BLaER1 treated with 17β-estradiol and CSF1 and Interleukin-3, amounts not matched to agents 10 nM and 100 nM (cell line): Measurements from ENCODE around the gene GAS7.

Experiments
- H3K27ac ChIP-seq, 11 experiments: shearing (Covaris generic); formaldehyde crosslinking; 2 replicates each; pipeline ENCODE4 v1.8.1; 2022
- H3K27me3 ChIP-seq, 11 experiments: shearing (Covaris generic); formaldehyde crosslinking; 2 replicates each; pipeline ENCODE4 v1.8.1; 2022
- H3K36me3 ChIP-seq, 11 experiments: shearing (Covaris generic); formaldehyde crosslinking; 2 replicates each; pipeline ENCODE4 v1.8.1; 2022
- H3K4me1 ChIP-seq, 10 experiments: shearing (Covaris generic); formaldehyde crosslinking; 2 replicates each; pipeline ENCODE4 v1.8.1; 2022
- H3K4me2 ChIP-seq, 11 experiments: shearing (Covaris generic); formaldehyde crosslinking; 2 replicates each; pipeline ENCODE4 v1.8.1; 2022
- H3K4me3 ChIP-seq, 10 experiments: shearing (Covaris generic); formaldehyde crosslinking; 2 replicates each; pipeline ENCODE4 v1.8.1; 2022
- H3K9ac ChIP-seq, 11 experiments: shearing (Covaris generic); formaldehyde crosslinking; 2 replicates each; pipeline ENCODE4 v1.8.1; 2022
- H3K9me3 ChIP-seq, 11 experiments: shearing (Covaris generic); formaldehyde crosslinking; replicated peaks in 1 of 11; 2 replicates each; pipeline ENCODE4 v1.8.1; 2022
- H4K20me1 ChIP-seq, 11 experiments: shearing (Covaris generic); formaldehyde crosslinking; 2 replicates each; pipeline ENCODE4 v1.8.1; 2022
- Cebpa-rat ChIP-seq, 11 experiments: shearing (Covaris generic); IDR thresholded peaks; 2 replicates each; pipeline ENCODE4 v1.8.1; 2022

GAS7 gene

GRCh38 chr17:10135539-10136257 lies 62.7 kb downstream of the GAS7 start:
- TF ChIP-seq Cebpa-rat (IDR thresholded peaks at IDR 0.05): no peak
- Histone ChIP-seq H3K27me3 (no peaks in the 10 kb centered on the region), H3K27ac (peak overlapping the region; percentile 67 to 90 (median 84)), H3K4me1 (peaks cover 61 to 98% (median 84%) of the 10 kb centered on the region in 10 experiments), H3K9me3 (peaks cover 0 to 4% (median 0%) of the 10 kb centered on the region in 11 experiments; a peak in 1 of 22 replicates), H3K36me3 (0 out of 22 replicates have a peak, but pooled peaks cover 0 to 6% (median 0%) of the 10 kb centered on the region in 11 experiments), H3K4me3 (peak overlapping the region in 6 of 10 experiments; percentile 16 to 54 (median 30); a peak in 11 of 20 replicates), H3K9ac (peak overlapping the region; percentile 60 to 78 (median 75); a peak in 21 of 22 replicates), H3K4me2 (peak overlapping the region; percentile 78 to 93 (median 85)), H4K20me1 (peaks cover 0 to 25% (median 0%) of the 10 kb centered on the region in 11 experiments; a peak in 4 of 22 replicates)

GRCh38 chr17:10130677-10131076 lies 67.7 kb downstream of the GAS7 start:
- H3K4me2 ChIP-seq: peak overlapping the region; percentile 31 to 97 (median 58); a peak in 20 of 22 replicates
- H3K4me1 ChIP-seq: peaks cover 70 to 98% (median 92%) of the 10 kb centered on the region in 10 experiments
- peak overlapping the region in 1 of 10 experiments; percentile 13; a peak in 3 of 20 replicates for H3K4me3 ChIP-seq

GRCh38 chr17:10130263-10130662 lies 68.1 kb downstream of the GAS7 start:
- 0 out of 22 replicates have a peak, but pooled peaks cover 0 to 6% (median 0%) of the 10 kb centered on the region in 11 experiments for H3K36me3 ChIP-seq
- H3K4me3 ChIP-seq: peak overlapping the region in 1 of 10 experiments; percentile 13; a peak in 3 of 20 replicates
- no peak overlapping the region; a peak in 1 of 22 replicates for H3K9ac ChIP-seq
- no peaks in the 10 kb centered on the region for H3K27me3 ChIP-seq
- peaks cover 70 to 98% (median 92%) of the 10 kb centered on the region in 10 experiments for H3K4me1 ChIP-seq
- peaks cover 0 to 8% (median 0%) of the 10 kb centered on the region in 11 experiments; a peak in 2 of 22 replicates for H3K9me3 ChIP-seq
- peak overlapping the region in 5 of 11 experiments; percentile 4 to 61 (median 49); a peak in 8 of 22 replicates for H3K27ac ChIP-seq
- no peaks in the 10 kb centered on the region for H4K20me1 ChIP-seq
- H3K4me2 ChIP-seq: peak overlapping the region; percentile 31 to 97 (median 58); a peak in 20 of 22 replicates
- no peak for TF ChIP-seq Cebpa-rat (IDR thresholded peaks at IDR 0.05)

More at GRCh38 chr17:10130677-10131076, 67.7 kb downstream of the GAS7 start:
- Histone ChIP-seq H3K36me3 (0 out of 22 replicates have a peak, but pooled peaks cover 0 to 6% (median 0%) of the 10 kb centered on the region in 11 experiments), H4K20me1 (no peaks in the 10 kb centered on the region), H3K9ac (peak overlapping the region in 3 of 11 experiments; percentile 2 to 39 (median 26); a peak in 2 of 22 replicates), H3K27me3 (no peaks in the 10 kb centered on the region), H3K9me3 (peaks cover 0 to 8% (median 0%) of the 10 kb centered on the region in 11 experiments; a peak in 2 of 22 replicates), H3K27ac (peak overlapping the region in 9 of 11 experiments; percentile 4 to 61 (median 49); a peak in 14 of 22 replicates)
- peak in 3 of 11 experiments; percentile 18 to 67 (median 43); a peak in 4 of 22 replicates for TF ChIP-seq Cebpa-rat (IDR thresholded peaks at IDR 0.05)

GRCh38 chr17:10127819-10128425 lies 70.5 kb downstream of the GAS7 start:
- no peaks in the 10 kb centered on the region for H3K27me3 ChIP-seq
- peak overlapping the region; percentile 72 to 99 (median 84) for H3K4me2 ChIP-seq
- H3K27ac ChIP-seq: peak overlapping the region; percentile 55 to 79 (median 70)
- no peaks in the 10 kb centered on the region for H4K20me1 ChIP-seq
- TF ChIP-seq Cebpa-rat (IDR thresholded peaks at IDR 0.05): no peak
- peaks cover 0 to 8% (median 0%) of the 10 kb centered on the region in 11 experiments; a peak in 1 of 22 replicates for H3K9me3 ChIP-seq
- peaks cover 0 to 7% (median 0%) of the 10 kb centered on the region in 11 experiments; a peak in 1 of 22 replicates for H3K36me3 ChIP-seq
- peaks cover 80 to 100% (median 95%) of the 10 kb centered on the region in 10 experiments for H3K4me1 ChIP-seq
- peak overlapping the region in 1 of 10 experiments; percentile 13; a peak in 1 of 20 replicates for H3K4me3 ChIP-seq
- peak overlapping the region; percentile 43 to 73 (median 63) for H3K9ac ChIP-seq

GRCh38 chr17:10126616-10127501 lies 71.5 kb downstream of the GAS7 start:
- peak overlapping the region; percentile 43 to 73 (median 63); a peak in 21 of 22 replicates for H3K9ac ChIP-seq
- peak overlapping the region; percentile 55 to 79 (median 70) for H3K27ac ChIP-seq
- peaks cover 81 to 100% (median 95%) of the 10 kb centered on the region in 10 experiments for H3K4me1 ChIP-seq

GRCh38 chr17:10126276-10126615 lies 72.2 kb downstream of the GAS7 start:
- no peak for TF ChIP-seq Cebpa-rat (IDR thresholded peaks at IDR 0.05)

More at GRCh38 chr17:10126616-10127501, 71.5 kb downstream of the GAS7 start:
- Histone ChIP-seq H3K9me3 (peaks cover 0 to 8% (median 0%) of the 10 kb centered on the region in 11 experiments; a peak in 1 of 22 replicates), H3K4me2 (peak overlapping the region; percentile 72 to 99 (median 84)), H3K4me3 (peak overlapping the region in 1 of 10 experiments; percentile 13; a peak in 3 of 20 replicates), H3K36me3 (peaks cover 0 to 4% (median 0%) of the 10 kb centered on the region in 11 experiments; a peak in 1 of 22 replicates), H3K27me3 (no peaks in the 10 kb centered on the region), H4K20me1 (no peaks in the 10 kb centered on the region)
- peak in 5 of 11 experiments; percentile 7 to 71 (median 44); a peak in 8 of 22 replicates for TF ChIP-seq Cebpa-rat (IDR thresholded peaks at IDR 0.05)

GRCh38 chr17:10125531-10126275 lies 72.7 kb downstream of the GAS7 start:
- Histone ChIP-seq H3K27me3 (no peaks in the 10 kb centered on the region), H3K4me1 (peaks cover 85 to 100% (median 98%) of the 10 kb centered on the region in 10 experiments), H3K27ac (peak overlapping the region; percentile 40 to 79 (median 70); a peak in 19 of 22 replicates), H3K9me3 (peaks cover 0 to 8% (median 0%) of the 10 kb centered on the region in 11 experiments; a peak in 1 of 22 replicates), H3K9ac (peak overlapping the region in 8 of 11 experiments; percentile 27 to 73 (median 46); a peak in 13 of 22 replicates), H3K4me3 (peak overlapping the region in 1 of 10 experiments; percentile 6; a peak in 1 of 20 replicates), H3K36me3 (peaks cover 0 to 4% (median 0%) of the 10 kb centered on the region in 11 experiments; a peak in 1 of 22 replicates), H3K4me2 (peak overlapping the region; percentile 72 to 99 (median 84)), H4K20me1 (no peaks in the 10 kb centered on the region)
- TF ChIP-seq Cebpa-rat (IDR thresholded peaks at IDR 0.05): no peak

More at GRCh38 chr17:10126276-10126615, 72.2 kb downstream of the GAS7 start:
- H3K36me3 ChIP-seq: peaks cover 0 to 4% (median 0%) of the 10 kb centered on the region in 11 experiments; a peak in 1 of 22 replicates
- peak overlapping the region; percentile 27 to 73 (median 63); a peak in 18 of 22 replicates for H3K9ac ChIP-seq
- H3K27ac ChIP-seq: peak overlapping the region; percentile 55 to 79 (median 70); a peak in 21 of 22 replicates
- no peak overlapping the region for H3K4me3 ChIP-seq
- H3K4me2 ChIP-seq: peak overlapping the region; percentile 72 to 99 (median 84)
- H3K27me3 ChIP-seq: no peaks in the 10 kb centered on the region
- no peaks in the 10 kb centered on the region for H4K20me1 ChIP-seq
- H3K4me1 ChIP-seq: peaks cover 85 to 100% (median 98%) of the 10 kb centered on the region in 10 experiments
- H3K9me3 ChIP-seq: peaks cover 0 to 8% (median 0%) of the 10 kb centered on the region in 11 experiments; a peak in 1 of 22 replicates
